ENCODE results near the gene RNF144A.

GRCh38 chr2:6957031-6957714 is 40.0 kb downstream of the RNF144A start:
- no peak for TF ChIP-seq TCF12 (IDR thresholded peaks at IDR 0.05)
- no peak for TF ChIP-seq NRF1 (IDR thresholded peaks at IDR 0.05; ENCODE audit: low read depth, low read length)
- TF ChIP-seq, protein P1, sequence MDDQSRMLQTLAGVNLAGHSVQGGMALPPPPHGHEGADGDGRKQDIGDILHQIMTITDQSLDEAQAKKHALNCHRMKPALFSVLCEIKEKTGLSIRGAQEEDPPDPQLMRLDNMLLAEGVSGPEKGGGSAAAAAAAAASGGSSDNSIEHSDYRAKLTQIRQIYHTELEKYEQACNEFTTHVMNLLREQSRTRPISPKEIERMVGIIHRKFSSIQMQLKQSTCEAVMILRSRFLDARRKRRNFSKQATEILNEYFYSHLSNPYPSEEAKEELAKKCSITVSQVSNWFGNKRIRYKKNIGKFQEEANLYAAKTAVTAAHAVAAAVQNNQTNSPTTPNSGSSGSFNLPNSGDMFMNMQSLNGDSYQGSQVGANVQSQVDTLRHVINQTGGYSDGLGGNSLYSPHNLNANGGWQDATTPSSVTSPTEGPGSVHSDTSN (IDR thresholded peaks at IDR 0.05), result no peak
- no peak for TF ChIP-seq NFIC (IDR thresholded peaks at IDR 0.05; ENCODE audit: borderline replicate concordance)
- TF ChIP-seq, protein P2, sequence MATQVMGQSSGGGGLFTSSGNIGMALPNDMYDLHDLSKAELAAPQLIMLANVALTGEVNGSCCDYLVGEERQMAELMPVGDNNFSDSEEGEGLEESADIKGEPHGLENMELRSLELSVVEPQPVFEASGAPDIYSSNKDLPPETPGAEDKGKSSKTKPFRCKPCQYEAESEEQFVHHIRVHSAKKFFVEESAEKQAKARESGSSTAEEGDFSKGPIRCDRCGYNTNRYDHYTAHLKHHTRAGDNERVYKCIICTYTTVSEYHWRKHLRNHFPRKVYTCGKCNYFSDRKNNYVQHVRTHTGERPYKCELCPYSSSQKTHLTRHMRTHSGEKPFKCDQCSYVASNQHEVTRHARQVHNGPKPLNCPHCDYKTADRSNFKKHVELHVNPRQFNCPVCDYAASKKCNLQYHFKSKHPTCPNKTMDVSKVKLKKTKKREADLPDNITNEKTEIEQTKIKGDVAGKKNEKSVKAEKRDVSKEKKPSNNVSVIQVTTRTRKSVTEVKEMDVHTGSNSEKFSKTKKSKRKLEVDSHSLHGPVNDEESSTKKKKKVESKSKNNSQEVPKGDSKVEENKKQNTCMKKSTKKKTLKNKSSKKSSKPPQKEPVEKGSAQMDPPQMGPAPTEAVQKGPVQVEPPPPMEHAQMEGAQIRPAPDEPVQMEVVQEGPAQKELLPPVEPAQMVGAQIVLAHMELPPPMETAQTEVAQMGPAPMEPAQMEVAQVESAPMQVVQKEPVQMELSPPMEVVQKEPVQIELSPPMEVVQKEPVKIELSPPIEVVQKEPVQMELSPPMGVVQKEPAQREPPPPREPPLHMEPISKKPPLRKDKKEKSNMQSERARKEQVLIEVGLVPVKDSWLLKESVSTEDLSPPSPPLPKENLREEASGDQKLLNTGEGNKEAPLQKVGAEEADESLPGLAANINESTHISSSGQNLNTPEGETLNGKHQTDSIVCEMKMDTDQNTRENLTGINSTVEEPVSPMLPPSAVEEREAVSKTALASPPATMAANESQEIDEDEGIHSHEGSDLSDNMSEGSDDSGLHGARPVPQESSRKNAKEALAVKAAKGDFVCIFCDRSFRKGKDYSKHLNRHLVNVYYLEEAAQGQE (IDR thresholded peaks at IDR 0.05; ENCODE audit: low read depth, low read length), result no peak
- TF ChIP-seq CTCF (IDR thresholded peaks at IDR 0.05), result no peak
- TF ChIP-seq ELF1 (IDR thresholded peaks at IDR 0.05), result no peak
- no peak for TF ChIP-seq POLR2AphosphoS5 (IDR thresholded peaks at IDR 0.05; ENCODE audit: low read depth, low read length)
- TF ChIP-seq EZH2phosphoT487 (IDR thresholded peaks at IDR 0.05; ENCODE audit: borderline replicate concordance, low read depth), result no peak
- TF ChIP-seq YY1 (IDR thresholded peaks at IDR 0.05; ENCODE audit: low read depth), result no peak
